Cardiac muscle cell (in vitro differentiated cells and primary cell): Measurements from ENCODE around the gene SLAMF1. TPM values are rescaled to one million over a fixed set of nuclear protein-coding genes. Genes with fewer than 3 reads are reported as not detected.
"Not testable (repeated sequence)": the region's sequence is repeated elsewhere in the genome, so short reads cannot be mapped to it uniquely, and the experiment has no call there.

ENCODE experiments used
- DNase-seq, 2 donors: peaks; one replicate each; pipeline versions ENCODE4 v3.0.0 to v3.0.0-alpha.2; 2010 to 2017; ENCODE audit warnings: low read depth in 1 of 2, low spot score in 1 of 2
- H3K27ac ChIP-seq: fragments of 200-600 bp; sonication (generic); 2 replicates; pipeline ENCODE4 v1.5.1; 2016
- H3K27me3 ChIP-seq: fragments of 200-600 bp; sonication (generic); 2 replicates; pipeline ENCODE4 v1.6.0; 2016; ENCODE audit warnings: control low read depth
- H3K36me3 ChIP-seq: fragments of 200-600 bp; sonication (generic); 2 replicates; pipeline ENCODE4 v1.5.1; 2016; ENCODE audit warnings: control low read depth
- H3K4me1 ChIP-seq: fragments of 200-600 bp; sonication (generic); 2 replicates; pipeline ENCODE4 v1.8.1; 2017; ENCODE audit warnings: low read depth, mild to moderate bottlenecking, mixed run types
- H3K4me3 ChIP-seq: fragments of 200-600 bp; sonication (generic); 2 replicates; pipeline ENCODE4 v1.5.1; 2016; ENCODE audit warnings: mild to moderate bottlenecking
- H3K9me3 ChIP-seq: fragments of 200-600 bp; sonication (generic); 2 replicates; pipeline ENCODE4 v1.5.1; 2017; ENCODE audit warnings: low read depth, mild to moderate bottlenecking, control low read depth
- polyA plus RNA-seq: library from polyadenylated mRNA; unstranded; fragments of >200 nt; fragmentation: Nextera tagmentation; extraction: Ambion mirVana; gene quantifications from 2 replicates; pipeline ENCODE4 v1.2.1, GENCODE V29; 2016
- total RNA-seq: library from RNA; depleted of rRNA; stranded (reverse); fragments of >200 nt; gene quantifications from 2 replicates; pipeline ENCODE4 v1.2.3, GENCODE V29; 2016
- TF ChIP-seq, protein P1 (sequence below): IDR thresholded peaks from 2 replicates; pipeline ENCODE4 v1.5.1; 2012; ENCODE audit warnings: low read depth, mild to moderate bottlenecking, low read length

Gene SLAMF1, protein sequence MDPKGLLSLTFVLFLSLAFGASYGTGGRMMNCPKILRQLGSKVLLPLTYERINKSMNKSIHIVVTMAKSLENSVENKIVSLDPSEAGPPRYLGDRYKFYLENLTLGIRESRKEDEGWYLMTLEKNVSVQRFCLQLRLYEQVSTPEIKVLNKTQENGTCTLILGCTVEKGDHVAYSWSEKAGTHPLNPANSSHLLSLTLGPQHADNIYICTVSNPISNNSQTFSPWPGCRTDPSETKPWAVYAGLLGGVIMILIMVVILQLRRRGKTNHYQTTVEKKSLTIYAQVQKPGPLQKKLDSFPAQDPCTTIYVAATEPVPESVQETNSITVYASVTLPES
- not detected in 2 replicates for total RNA-seq
- polyA plus RNA-seq: 0.10 TPM in 1 of 2 replicates, not detected in the other

DNA sequence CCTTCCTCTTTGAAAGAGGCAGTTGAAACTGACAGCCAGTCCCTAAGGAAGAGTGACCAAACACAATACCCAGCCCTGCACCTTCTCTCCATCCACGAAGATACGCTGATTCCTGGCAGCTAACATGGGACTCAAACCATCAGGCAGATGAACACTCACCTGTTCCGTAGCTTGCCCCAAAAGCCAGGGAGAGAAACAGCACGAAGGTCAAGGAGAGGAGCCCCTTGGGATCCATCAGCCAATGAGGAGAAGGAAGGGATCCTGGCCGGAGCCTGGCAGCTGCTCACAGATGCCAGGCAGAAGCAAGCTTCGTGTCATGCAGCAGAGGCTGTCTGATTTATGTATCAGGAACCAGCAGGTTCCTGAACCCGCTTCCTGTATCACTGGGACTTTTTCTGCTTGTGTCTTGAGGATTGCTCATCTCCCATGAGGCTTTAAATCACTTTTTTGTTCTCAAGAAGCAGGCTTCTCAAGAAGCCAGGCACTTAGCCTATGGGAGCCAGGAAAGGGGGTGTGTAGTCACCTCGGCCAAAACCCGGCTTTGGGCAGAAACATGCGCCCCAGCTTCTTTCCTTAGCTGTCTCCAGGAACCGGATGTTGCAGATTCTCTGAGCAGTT is at the start of gene SLAMF1:
SLAMF1 (minus strand) TSS at position 334 of the 618 bp plus-strand sequence; CDS start at position 235, 99 bp downstream.
- TF ChIP-seq, protein P1, sequence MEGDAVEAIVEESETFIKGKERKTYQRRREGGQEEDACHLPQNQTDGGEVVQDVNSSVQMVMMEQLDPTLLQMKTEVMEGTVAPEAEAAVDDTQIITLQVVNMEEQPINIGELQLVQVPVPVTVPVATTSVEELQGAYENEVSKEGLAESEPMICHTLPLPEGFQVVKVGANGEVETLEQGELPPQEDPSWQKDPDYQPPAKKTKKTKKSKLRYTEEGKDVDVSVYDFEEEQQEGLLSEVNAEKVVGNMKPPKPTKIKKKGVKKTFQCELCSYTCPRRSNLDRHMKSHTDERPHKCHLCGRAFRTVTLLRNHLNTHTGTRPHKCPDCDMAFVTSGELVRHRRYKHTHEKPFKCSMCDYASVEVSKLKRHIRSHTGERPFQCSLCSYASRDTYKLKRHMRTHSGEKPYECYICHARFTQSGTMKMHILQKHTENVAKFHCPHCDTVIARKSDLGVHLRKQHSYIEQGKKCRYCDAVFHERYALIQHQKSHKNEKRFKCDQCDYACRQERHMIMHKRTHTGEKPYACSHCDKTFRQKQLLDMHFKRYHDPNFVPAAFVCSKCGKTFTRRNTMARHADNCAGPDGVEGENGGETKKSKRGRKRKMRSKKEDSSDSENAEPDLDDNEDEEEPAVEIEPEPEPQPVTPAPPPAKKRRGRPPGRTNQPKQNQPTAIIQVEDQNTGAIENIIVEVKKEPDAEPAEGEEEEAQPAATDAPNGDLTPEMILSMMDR: no peak
- Histone ChIP-seq H3K27ac (no peak within 1 kb of the TSS), H3K4me1 (peaks cover 13% of the 10 kb centered on the region)

GRCh38 chr1:160692390-160692789 is 45.5 kb upstream of the SLAMF1 start:
- not testable (repeated sequence) for H3K27ac ChIP-seq, H3K9me3 ChIP-seq, H3K4me1 ChIP-seq, H3K36me3 ChIP-seq, H3K27me3 ChIP-seq, H3K4me3 ChIP-seq, DNase-seq

More for the DNA sequence above, at the start of gene SLAMF1:
- no peaks in the 10 kb centered on the region for H3K9me3 ChIP-seq
- peaks cover 6% of the 10 kb centered on the region for H3K27me3 ChIP-seq
- H3K36me3 ChIP-seq: no peaks in the 10 kb centered on the region
- no peak within 1 kb of the TSS for H3K4me3 ChIP-seq
- DNase-seq: no peak

- Histone ChIP-seq H3K36me3 (no peaks in the 10 kb centered on the region), H3K27ac (no peak overlapping the region), H3K4me3 (no peak overlapping the region), H3K27me3 (no peaks in the 10 kb centered on the region), H3K9me3 (no peaks in the 10 kb centered on the region), H3K4me1 (no peaks in the 10 kb centered on the region)
- DNase-seq: peak in 1 of 2 donors; percentile 17
- TF ChIP-seq, protein P1: no peak
These were observed 38.4 kb upstream of the SLAMF1 start for GRCh38 chr1:160685266-160685665.

- no peaks in the 10 kb centered on the region for H3K4me1 ChIP-seq
- H3K9me3 ChIP-seq: no peaks in the 10 kb centered on the region
- H3K36me3 ChIP-seq: no peaks in the 10 kb centered on the region
- H3K27ac ChIP-seq: no peak overlapping the region
- no peaks in the 10 kb centered on the region for H3K27me3 ChIP-seq
- no peak overlapping the region for H3K4me3 ChIP-seq
- peak in 1 of 2 donors; percentile 44 for DNase-seq
- TF ChIP-seq, protein P1: no peak
These were observed 36.4 kb upstream of the SLAMF1 start for GRCh38 chr1:160682983-160683865.

GRCh38 chr1:160681891-160682140 is 35.0 kb upstream of the SLAMF1 start:
- no peaks in the 10 kb centered on the region for H3K36me3 ChIP-seq
- no peak for DNase-seq
- H3K9me3 ChIP-seq: no peaks in the 10 kb centered on the region

More at GRCh38 chr1:160681891-160682140, 35.0 kb upstream of the SLAMF1 start:
- Histone ChIP-seq H3K27ac (no peak overlapping the region), H3K4me3 (no peak overlapping the region), H3K27me3 (no peaks in the 10 kb centered on the region), H3K4me1 (no peaks in the 10 kb centered on the region)
- TF ChIP-seq, protein P1: no peak
